ENCODE results near the gene TLE7.

TLE7 gene

DNA sequence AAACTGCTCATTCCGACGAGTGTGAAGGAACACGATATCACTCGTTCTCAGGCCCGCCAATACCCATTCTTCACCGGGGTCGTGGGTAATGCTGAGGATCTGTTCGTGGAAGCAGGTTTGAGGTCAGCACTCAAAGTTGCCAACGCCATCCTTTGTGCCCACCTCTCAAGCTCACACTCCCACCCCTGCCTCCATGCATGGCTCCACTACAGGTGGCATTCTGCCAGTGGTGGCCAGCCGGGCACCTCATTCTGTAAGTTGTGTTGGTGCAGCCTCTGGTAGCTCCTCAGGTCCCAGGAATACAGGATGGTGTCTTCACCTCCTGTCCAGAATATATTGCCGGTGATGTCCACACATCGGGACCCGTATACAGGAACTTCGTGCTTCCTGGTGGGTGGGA lies 10.7 kb downstream of the TLE7 start:
- in situ Hi-C loops (cut with HindIII; ENCODE audit: low sequenced_read_pairs): no loop called here
- no peak overlapping the region for H3K4me3 ChIP-seq (ENCODE audit: low read depth, low read length)
- DNase-seq (ENCODE audit: low read depth, low spot score): no peak
- TF ChIP-seq, protein P1, sequence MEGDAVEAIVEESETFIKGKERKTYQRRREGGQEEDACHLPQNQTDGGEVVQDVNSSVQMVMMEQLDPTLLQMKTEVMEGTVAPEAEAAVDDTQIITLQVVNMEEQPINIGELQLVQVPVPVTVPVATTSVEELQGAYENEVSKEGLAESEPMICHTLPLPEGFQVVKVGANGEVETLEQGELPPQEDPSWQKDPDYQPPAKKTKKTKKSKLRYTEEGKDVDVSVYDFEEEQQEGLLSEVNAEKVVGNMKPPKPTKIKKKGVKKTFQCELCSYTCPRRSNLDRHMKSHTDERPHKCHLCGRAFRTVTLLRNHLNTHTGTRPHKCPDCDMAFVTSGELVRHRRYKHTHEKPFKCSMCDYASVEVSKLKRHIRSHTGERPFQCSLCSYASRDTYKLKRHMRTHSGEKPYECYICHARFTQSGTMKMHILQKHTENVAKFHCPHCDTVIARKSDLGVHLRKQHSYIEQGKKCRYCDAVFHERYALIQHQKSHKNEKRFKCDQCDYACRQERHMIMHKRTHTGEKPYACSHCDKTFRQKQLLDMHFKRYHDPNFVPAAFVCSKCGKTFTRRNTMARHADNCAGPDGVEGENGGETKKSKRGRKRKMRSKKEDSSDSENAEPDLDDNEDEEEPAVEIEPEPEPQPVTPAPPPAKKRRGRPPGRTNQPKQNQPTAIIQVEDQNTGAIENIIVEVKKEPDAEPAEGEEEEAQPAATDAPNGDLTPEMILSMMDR (IDR thresholded peaks at IDR 0.05; ENCODE audit: low read depth, low read length): no peak

DNA sequence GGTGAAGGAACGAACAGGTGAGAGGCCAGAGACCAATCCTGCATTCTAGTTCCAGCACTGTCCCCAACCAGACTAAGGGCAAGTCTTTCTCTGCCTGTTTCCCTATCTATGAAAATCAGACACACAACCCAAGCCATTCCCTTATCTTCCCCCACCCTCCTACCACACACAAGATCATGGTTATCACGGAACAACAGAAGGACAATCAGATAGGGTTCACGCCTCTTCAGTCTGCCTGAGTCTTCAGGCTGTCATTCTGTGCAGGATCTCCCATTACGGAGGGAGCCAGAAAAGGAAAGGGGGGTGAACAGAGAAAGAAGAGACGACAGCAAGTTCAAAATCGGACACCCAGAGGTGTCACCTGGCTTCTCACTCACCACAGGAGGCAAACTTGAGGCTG lies 11.1 kb downstream of the TLE7 start:
- no peak for DNase-seq (ENCODE audit: low read depth, low spot score)
- in situ Hi-C loops (cut with HindIII; ENCODE audit: low sequenced_read_pairs): no loop called here
- H3K4me3 ChIP-seq (ENCODE audit: low read depth, low read length): no peak overlapping the region
- TF ChIP-seq, protein P1 (IDR thresholded peaks at IDR 0.05; ENCODE audit: low read depth, low read length): no peak

DNA sequence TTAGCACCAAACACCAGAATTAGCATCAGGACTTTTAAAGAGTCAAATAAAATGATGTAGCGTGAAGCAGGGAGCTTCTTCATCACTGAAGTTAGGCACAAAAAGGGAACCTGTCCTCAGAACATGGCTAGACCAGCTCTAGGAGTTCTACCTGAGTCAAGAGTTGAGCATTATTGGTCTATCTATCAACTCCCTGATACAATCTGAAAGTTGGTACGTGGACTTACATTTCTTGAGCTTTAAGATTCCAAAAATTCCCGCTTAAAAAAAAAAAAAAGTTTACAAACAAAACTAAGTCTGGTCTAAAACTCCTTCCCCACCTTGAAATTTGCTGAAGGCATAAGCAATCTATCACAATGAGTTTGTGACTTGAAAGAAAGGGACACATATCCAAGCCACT lies 12.3 kb downstream of the TLE7 start:
- H3K4me3 ChIP-seq (ENCODE audit: low read depth, low read length): no peak overlapping the region
- in situ Hi-C loops (cut with HindIII; ENCODE audit: low sequenced_read_pairs): no loop called here
- no peak for DNase-seq (ENCODE audit: low read depth, low spot score)
- TF ChIP-seq, protein P1 (IDR thresholded peaks at IDR 0.05; ENCODE audit: low read depth, low read length): no peak

DNA sequence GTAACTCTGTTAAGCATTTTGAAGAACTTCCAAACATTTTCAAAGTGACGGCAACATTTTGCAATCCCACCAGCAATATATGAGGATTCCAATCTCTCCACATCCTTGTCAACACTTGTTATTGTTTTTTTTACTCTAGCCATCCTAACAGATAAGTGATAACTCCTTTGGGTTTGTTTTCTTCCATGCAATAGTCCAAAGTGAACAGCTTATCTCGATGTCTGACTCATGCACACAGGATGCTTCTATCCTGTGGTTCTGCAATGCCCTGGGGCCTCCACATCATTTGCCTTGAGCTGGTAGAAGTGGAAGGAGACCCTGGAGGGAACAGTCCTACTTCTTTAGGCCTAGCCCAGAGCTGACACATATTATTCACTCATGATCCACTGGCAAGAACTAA lies 13.0 kb downstream of the TLE7 start:
- TF ChIP-seq, protein P1 (IDR thresholded peaks at IDR 0.05; ENCODE audit: low read depth, low read length): no peak
- H3K4me3 ChIP-seq (ENCODE audit: low read depth, low read length): no peak overlapping the region
- no peak for DNase-seq (ENCODE audit: low read depth, low spot score)
- in situ Hi-C loops (cut with HindIII; ENCODE audit: low sequenced_read_pairs): no loop called here

DNA sequence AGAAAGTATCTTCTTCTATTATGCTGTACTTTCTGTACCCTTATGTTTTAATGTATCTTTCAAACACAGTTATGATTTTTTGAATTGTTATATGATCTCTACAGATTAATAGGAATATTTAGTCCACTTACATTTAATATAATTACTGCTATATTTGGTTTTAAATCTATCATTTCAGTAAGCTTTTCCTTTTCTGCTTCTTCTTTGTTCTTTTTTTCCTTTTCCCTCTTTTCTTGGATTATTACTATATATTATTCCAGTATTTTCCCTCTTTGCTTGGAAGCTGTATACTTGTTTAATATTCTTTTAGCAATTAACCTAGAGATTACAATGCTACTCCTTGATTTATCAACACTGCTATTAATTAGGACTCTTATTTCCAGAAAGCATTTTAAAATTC lies 13.5 kb downstream of the TLE7 start:
- DNase-seq (ENCODE audit: low read depth, low spot score): no peak
- no peak overlapping the region for H3K4me3 ChIP-seq (ENCODE audit: low read depth, low read length)
- TF ChIP-seq, protein P1 (IDR thresholded peaks at IDR 0.05; ENCODE audit: low read depth, low read length): no peak
- in situ Hi-C loops (cut with HindIII; ENCODE audit: low sequenced_read_pairs): no loop called here

DNA sequence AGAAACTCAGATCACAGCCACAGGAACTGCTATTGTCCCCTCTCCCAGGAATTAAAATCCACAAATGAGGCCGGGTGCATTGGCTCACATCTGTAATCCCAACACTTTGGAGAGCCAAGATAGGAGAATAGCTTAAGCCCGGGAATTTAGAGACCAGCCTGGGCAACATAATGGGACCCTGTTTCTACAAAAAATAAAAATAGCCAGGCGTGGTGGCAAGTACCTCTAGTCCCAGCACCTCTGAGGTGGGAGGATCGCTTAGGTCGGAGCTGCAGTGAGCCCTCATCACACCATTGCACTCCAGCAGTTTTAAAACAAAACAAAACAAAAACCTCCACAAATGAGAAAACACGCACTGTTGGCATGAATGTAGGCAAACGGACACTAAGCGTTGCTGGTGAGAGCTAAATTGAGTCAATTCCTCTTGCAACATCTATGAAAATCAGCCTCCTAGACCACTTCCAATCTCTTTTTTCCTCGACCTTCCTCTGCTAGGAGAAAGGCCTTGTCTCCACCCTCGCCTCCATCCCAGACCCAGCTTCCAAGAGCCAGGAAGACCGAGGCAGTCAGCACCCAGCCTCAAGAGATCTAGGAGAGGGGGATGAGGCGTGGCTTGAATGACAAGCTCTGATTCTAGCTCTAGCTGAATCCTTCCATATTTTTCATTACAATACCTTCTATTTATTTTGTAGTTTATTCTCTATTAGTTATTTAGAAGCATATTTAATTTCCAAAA lies 14.8 kb downstream of the TLE7 start:
- no peak for DNase-seq (ENCODE audit: low read depth, low spot score)
- TF ChIP-seq, protein P1 (IDR thresholded peaks at IDR 0.05; ENCODE audit: low read depth, low read length): no peak
- in situ Hi-C loops (cut with HindIII; ENCODE audit: low sequenced_read_pairs): no loop called here
- H3K4me3 ChIP-seq (ENCODE audit: low read depth, low read length): no peak overlapping the region
